Lung (tissue), 12 donors: ENCODE data around the gene ZFAND4. TPM values are rescaled to one million over a fixed set of nuclear protein-coding genes. Genes with fewer than 3 reads are reported as not detected.

Experiments
- ATAC-seq: fragments of 200-7000 bp; cut with Tn5 transposase; one replicate; pipeline ENCODE4 v1.9.1; 2020; ENCODE audit warnings: moderate number of reproducible peaks; ENCODE audit not compliant: insufficient read depth, low FRiP score
- DNase-seq, 3 donors: peaks; one replicate each; pipeline ENCODE4 v3.0.0-alpha.2; 2013 to 2017
- H3K27ac ChIP-seq, 2 donors: one replicate each; pipeline ENCODE4 v1.5.1; 2013; ENCODE audit warnings: mild to moderate bottlenecking in 2 of 2, moderate library complexity in 2 of 2, control low read depth in 1 of 2, inconsistent platforms in 1 of 2, low read depth in 1 of 2, low read length in 1 of 2
- H3K27me3 ChIP-seq, 3 donors: one replicate each; pipeline ENCODE4 v1.5.1; 2013; ENCODE audit warnings: low read length in 2 of 3; ENCODE audit not compliant: control insufficient read depth in 3 of 3, insufficient read depth in 3 of 3
- H3K36me3 ChIP-seq, 4 donors: one replicate each; pipeline ENCODE4 v1.5.1; 2013; ENCODE audit warnings: low read length in 4 of 4, mild to moderate bottlenecking in 1 of 4, moderate library complexity in 1 of 4; ENCODE audit not compliant: control insufficient read depth in 4 of 4, insufficient read depth in 4 of 4
- H3K4me1 ChIP-seq, 5 donors: one replicate each; pipeline ENCODE4 v1.5.1; 2013; ENCODE audit warnings: low read length in 5 of 5, mild to moderate bottlenecking in 2 of 5, moderate library complexity in 1 of 5; ENCODE audit not compliant: control insufficient read depth in 5 of 5, insufficient read depth in 5 of 5
- H3K4me3 ChIP-seq: one replicate; pipeline ENCODE4 v1.5.1; 2013; ENCODE audit warnings: mild to moderate bottlenecking, control low read depth, moderate library complexity
- H3K9ac ChIP-seq, 2 donors: one replicate each; pipeline ENCODE4 v1.5.1; 2013; ENCODE audit warnings: low read length in 2 of 2, control low read depth in 1 of 2; ENCODE audit not compliant: insufficient read depth in 1 of 2
- H3K9me3 ChIP-seq, 4 donors: one replicate each; pipeline ENCODE4 v1.5.1; 2013; ENCODE audit warnings: low read length in 3 of 4, mild to moderate bottlenecking in 1 of 4, moderate library complexity in 1 of 4; ENCODE audit not compliant: control insufficient read depth in 4 of 4, insufficient read depth in 3 of 4
- CTCF ChIP-seq: IDR thresholded peaks from 2 replicates; pipeline ENCODE4 v1.5.1; 2012; ENCODE audit warnings: mild to moderate bottlenecking; ENCODE audit errors: control extremely low read depth, extremely low read depth
- WGBS, 2 donors: extraction: QIAGEN DNeasy Blood & Tissue Kit; methylation state at CpG; one replicate each; pipeline ENCODE4 v1.1.7; 2013; 5-methylcytosine and 5-hydroxymethylcytosine counted together
- polyA plus RNA-seq, 2 donors: library from polyadenylated mRNA; stranded (reverse); fragments of 200-250 nt; gene quantifications; one replicate each; pipeline ENCODE4 v1.2.1, GENCODE V29; 2013
- total RNA-seq, 2 donors: library from RNA; depleted of rRNA in 1 of 2; stranded (reverse); fragments of >200 nt in 1 of 2; gene quantifications; one replicate each; pipeline ENCODE4 v1.2.1, GENCODE V29; 2014 to 2021
- donor health status: control.
- donor health status: control.
- donor health status: Bipolar disorder and iron deficiency.
- donor health status: healthy.
- donor health status: DM: yes; HTN: yes; CAD: no.

ZFAND4 gene
- total and polyA plus RNA-seq, 4 donors = 4.4 to 19.1 (median 11.5) TPM

- H3K27ac ChIP-seq = no peak overlapping the region
- WGBS, 2 donors = 96% methylated on average over 2 of the region's 2 CpGs
- no peak overlapping the region for H3K9ac ChIP-seq
- H3K27me3 ChIP-seq = no peaks in the 10 kb centered on the region
- H3K36me3 ChIP-seq = peaks cover 3 to 7% (median 4%) of the 10 kb centered on the region in 4 donors
- no peak overlapping the region for H3K4me3 ChIP-seq
- ATAC-seq (no peak), DNase-seq (no peak)
- TF ChIP-seq CTCF = no peak
- no peaks in the 10 kb centered on the region for H3K9me3 ChIP-seq
- H3K4me1 ChIP-seq = no peaks in the 10 kb centered on the region
Observed at GRCh38 chr10:45653454-45653853, 19.1 kb downstream of the ZFAND4 start.

DNA sequence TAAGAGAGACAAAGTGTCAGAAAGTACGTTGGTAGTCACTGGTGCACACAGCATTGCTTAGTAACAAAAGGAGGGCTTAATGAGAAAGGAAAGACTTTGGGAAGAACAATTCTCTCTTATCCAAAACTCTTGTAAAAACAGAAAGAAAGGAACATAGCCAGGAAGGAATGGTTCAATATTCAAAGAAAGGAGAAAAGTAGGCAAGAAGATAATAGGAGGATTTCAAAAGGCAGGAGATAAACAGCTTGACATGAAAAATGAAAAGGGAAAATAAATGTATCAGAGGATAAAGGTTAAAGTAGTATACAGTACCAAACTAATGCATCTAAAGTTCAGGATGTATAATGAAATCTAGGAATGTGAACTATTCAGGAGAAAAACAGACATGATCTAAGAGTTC, 20.1 kb downstream of the ZFAND4 start:
- Histone ChIP-seq H3K9me3 (no peaks in the 10 kb centered on the region), H3K9ac (no peak overlapping the region), H3K4me3 (no peak overlapping the region), H3K27me3 (no peaks in the 10 kb centered on the region), H3K36me3 (peaks cover 0 to 7% (median 4%) of the 10 kb centered on the region in 4 donors), H3K4me1 (no peaks in the 10 kb centered on the region), H3K27ac (no peak overlapping the region)
- WGBS, 2 donors = 94 to 97% methylated on average over 1 of the region's 1 CpG
- ATAC-seq = no peak
- DNase-seq = no peak
- no peak for TF ChIP-seq CTCF

DNA sequence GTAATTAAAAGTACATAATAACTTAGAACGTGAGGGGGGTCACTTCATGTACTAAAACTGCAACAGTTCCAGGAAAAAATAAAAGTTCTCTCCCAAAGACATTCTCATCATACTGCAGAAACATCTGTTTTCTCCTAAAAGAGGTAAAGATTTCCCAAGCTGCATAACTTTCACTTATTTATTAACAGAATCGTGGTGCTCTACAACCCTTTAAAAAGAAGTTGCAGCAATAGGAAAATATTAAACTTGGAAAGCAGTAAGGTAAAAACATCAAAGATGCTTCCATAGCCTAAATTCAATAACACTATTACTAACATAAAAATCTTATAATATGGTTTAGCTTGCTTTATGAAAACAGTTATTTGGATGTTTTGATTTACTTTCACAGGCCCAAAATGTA, 23.3 kb downstream of the ZFAND4 start:
- DNase-seq (no peak), ATAC-seq (no peak)
- no peak overlapping the region for H3K9ac ChIP-seq
- 79 to 87% methylated on average over 2 of the region's 2 CpGs for WGBS, 2 donors
- H3K36me3 ChIP-seq = peaks cover 2 to 8% (median 5%) of the 10 kb centered on the region in 4 donors
- H3K4me3 ChIP-seq = no peak overlapping the region
- no peak for TF ChIP-seq CTCF
- H3K9me3 ChIP-seq = no peaks in the 10 kb centered on the region
- no peaks in the 10 kb centered on the region for H3K27me3 ChIP-seq
- no peaks in the 10 kb centered on the region for H3K4me1 ChIP-seq
- no peak overlapping the region for H3K27ac ChIP-seq

DNA sequence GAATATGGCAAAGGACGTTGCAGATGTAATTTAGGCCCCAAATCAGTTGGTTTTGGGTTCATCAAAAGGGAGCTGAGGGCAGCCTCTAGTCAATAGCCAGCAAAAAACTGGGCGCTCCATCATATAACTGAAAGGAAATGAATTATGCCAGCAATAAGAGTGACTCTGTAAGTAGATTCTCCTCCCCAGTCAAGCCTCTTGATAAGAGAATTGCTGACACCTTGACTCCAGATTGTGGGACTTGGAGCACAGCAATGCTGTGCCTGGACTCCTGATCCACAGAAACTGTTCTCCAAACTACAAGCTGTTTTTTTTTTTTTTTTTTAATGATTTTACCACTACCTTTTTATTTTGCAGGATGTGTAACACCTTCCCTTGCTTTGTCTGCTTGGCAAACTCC, 25.5 kb downstream of the ZFAND4 start:
- Histone ChIP-seq H3K27ac (peak overlapping the region in 1 of 2 donors; percentile 21), H3K9ac (no peak overlapping the region), H3K9me3 (no peaks in the 10 kb centered on the region), H3K4me3 (no peak overlapping the region), H3K4me1 (no peaks in the 10 kb centered on the region), H3K27me3 (no peaks in the 10 kb centered on the region), H3K36me3 (peaks cover 2 to 8% (median 5%) of the 10 kb centered on the region in 4 donors)
- no peak for TF ChIP-seq CTCF
- no peak for ATAC-seq
- 93 to 97% methylated on average over 2 of the region's 2 CpGs for WGBS, 2 donors
- DNase-seq = no peak
